Spleen (tissue), 13 donors: ENCODE measurements around the gene ADAM15. TPM values are rescaled to one million over a fixed set of nuclear protein-coding genes. Genes with fewer than 3 reads are reported as not detected.
A peak's percentile ranks its signal among the peaks of the same experiment; 100 is the strongest.

Experiments used
- DNase-seq: peaks from one replicate; pipeline ENCODE4 v3.0.0-alpha.2; 2020
- H3K27ac ChIP-seq, 8 donors: fragments of 200-600 bp; sonication (generic) in 7 of 8; 1 replicate in 4 of 8; 2 replicates in 4 of 8; pipeline versions ENCODE4 v1.5.0 to v1.8.0; 2016 to 2021; ENCODE audit warnings: inconsistent platforms in 4 of 8, mild to moderate bottlenecking in 4 of 8, moderate library complexity in 1 of 8
- H3K27me3 ChIP-seq, 7 donors: fragments of 200-600 bp; sonication (generic) in 6 of 7; replicated peaks in 1 of 7; 1 replicate in 4 of 7; 2 replicates in 3 of 7; pipeline versions ENCODE4 v1.5.0 to v1.8.0; 2016 to 2021; ENCODE audit warnings: inconsistent platforms in 3 of 7, mild to moderate bottlenecking in 1 of 7
- H3K36me3 ChIP-seq, 6 donors: fragments of 200-600 bp; sonication (generic) in 5 of 6; 1 replicate in 4 of 6; 2 replicates in 2 of 6; pipeline versions ENCODE4 v1.5.0 to v1.8.0; 2016 to 2021; ENCODE audit warnings: inconsistent platforms in 2 of 6
- H3K4me1 ChIP-seq, 6 donors: fragments of 200-600 bp; sonication (generic) in 5 of 6; 1 replicate in 3 of 6; 2 replicates in 3 of 6; pipeline versions ENCODE4 v1.5.0 to v1.8.0; 2016 to 2021; ENCODE audit warnings: inconsistent platforms in 3 of 6
- H3K4me3 ChIP-seq, 8 donors: fragments of 200-600 bp; sonication (generic) in 7 of 8; 1 replicate in 4 of 8; 2 replicates in 4 of 8; pipeline versions ENCODE4 v1.5.0 to v1.8.0; 2016 to 2021; ENCODE audit warnings: inconsistent platforms in 4 of 8, mild to moderate bottlenecking in 4 of 8, moderate library complexity in 2 of 8
- H3K9me3 ChIP-seq, 8 donors: fragments of 200-600 bp; sonication (generic) in 7 of 8; 1 replicate in 4 of 8; 2 replicates in 4 of 8; pipeline versions ENCODE4 v1.5.0 to v1.8.0; 2016 to 2021; ENCODE audit warnings: inconsistent platforms in 4 of 8
- POLR2A ChIP-seq, 3 donors: fragments of 450-650 bp; IDR thresholded peaks; one replicate each; pipeline ENCODE4 v1.5.1; 2017; ENCODE audit warnings: antibody characterized with exemption in 3 of 3, mild to moderate bottlenecking in 1 of 3
- POLR2AphosphoS5 ChIP-seq, 3 donors: sonication (generic); formaldehyde crosslinking; IDR thresholded peaks; one replicate each; pipeline ENCODE4 v1.5.1; 2017; ENCODE audit warnings: antibody characterized with exemption in 3 of 3
- WGBS, 5 donors: extraction: QIAGEN DNeasy Blood & Tissue Kit in 3 of 5; methylation state at CpG; one replicate each; pipeline versions ENCODE4 v1.1.5 to v1.1.7; 2013 to 2018; 5-methylcytosine and 5-hydroxymethylcytosine counted together
- intact Hi-C: fragments of 100-400 bp; cut with DNase I; formaldehyde crosslinking; loops from one replicate; pipeline ENCODE4 v1.15.0; 2023; ENCODE audit warnings: low total_unique reads
- long read RNA-seq, 2 donors: transcript quantifications; one replicate each; lab custom pipeline, GENCODE V29; 2026
- polyA plus RNA-seq, 3 donors: library from polyadenylated mRNA; stranded (reverse); fragments of 200-250 nt; gene quantifications; one replicate each; pipeline ENCODE4 v1.2.1, GENCODE V29; 2013
- total RNA-seq, 7 donors: library from RNA; depleted of rRNA in 3 of 7; stranded (reverse); fragments of >200 nt in 3 of 7; fragmentation: NEBNext Ultra II Directional in 4 of 7; extraction: Animal tissue kit (Norgen Biotek cat#: 25700) in 4 of 7; gene quantifications; one replicate each; pipeline versions ENCODE4 v1.1.0 to v1.2.1, GENCODE V29; 2016 to 2021
- TF ChIP-seq, protein P1 (sequence below), 11 experiments: fragments of 200-600 bp in 7 of 11; fragments of 450-650 bp in 4 of 11; sonication (generic) in 4 of 11; IDR thresholded peaks in 8 of 11; conservative IDR thresholded peaks in 3 of 11; 1 replicate in 7 of 11; 2 replicates in 4 of 11; pipeline versions ENCODE4 v1.4.0 to v1.8.0; 2016 to 2021; ENCODE audit warnings: antibody characterized with exemption in 11 of 11, inconsistent platforms in 4 of 11, mild to moderate bottlenecking in 1 of 11
- donor health status: healthy with polysubstance abuse.
- donor health status: DM: no; HTN: no; CAD: no; lungs with moderate emphysema.
- donor health status: DM: no; HTN: no; CAD: no.
- donor health status: Bipolar disorder and iron deficiency.
- donor health status: healthy.
- donor health status: DM: no; HTN: no; CAD: no.
- donor health status: DM: yes; HTN: yes; CAD: no.

The ADAM15 gene, protein sequence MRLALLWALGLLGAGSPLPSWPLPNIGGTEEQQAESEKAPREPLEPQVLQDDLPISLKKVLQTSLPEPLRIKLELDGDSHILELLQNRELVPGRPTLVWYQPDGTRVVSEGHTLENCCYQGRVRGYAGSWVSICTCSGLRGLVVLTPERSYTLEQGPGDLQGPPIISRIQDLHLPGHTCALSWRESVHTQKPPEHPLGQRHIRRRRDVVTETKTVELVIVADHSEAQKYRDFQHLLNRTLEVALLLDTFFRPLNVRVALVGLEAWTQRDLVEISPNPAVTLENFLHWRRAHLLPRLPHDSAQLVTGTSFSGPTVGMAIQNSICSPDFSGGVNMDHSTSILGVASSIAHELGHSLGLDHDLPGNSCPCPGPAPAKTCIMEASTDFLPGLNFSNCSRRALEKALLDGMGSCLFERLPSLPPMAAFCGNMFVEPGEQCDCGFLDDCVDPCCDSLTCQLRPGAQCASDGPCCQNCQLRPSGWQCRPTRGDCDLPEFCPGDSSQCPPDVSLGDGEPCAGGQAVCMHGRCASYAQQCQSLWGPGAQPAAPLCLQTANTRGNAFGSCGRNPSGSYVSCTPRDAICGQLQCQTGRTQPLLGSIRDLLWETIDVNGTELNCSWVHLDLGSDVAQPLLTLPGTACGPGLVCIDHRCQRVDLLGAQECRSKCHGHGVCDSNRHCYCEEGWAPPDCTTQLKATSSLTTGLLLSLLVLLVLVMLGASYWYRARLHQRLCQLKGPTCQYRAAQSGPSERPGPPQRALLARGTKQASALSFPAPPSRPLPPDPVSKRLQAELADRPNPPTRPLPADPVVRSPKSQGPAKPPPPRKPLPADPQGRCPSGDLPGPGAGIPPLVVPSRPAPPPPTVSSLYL
- total RNA-seq = 100 to 1,000 TPM in 2 of 7 donors, 10 to 100 TPM in 5; 70.8 to 205 (median 84.6) TPM
- 100 to 1,000 TPM in 2 of 3 donors, 10 to 100 TPM in 1; 76.4 to 313 (median 286) TPM for polyA plus RNA-seq
- long read RNA-seq, donor 1, transcript ADAM15-213 (2 exons, 525 nt) = major isoform, 7 of 32 reads
- long read RNA-seq, donor 1, transcript ADAM15-201 (21 exons, 2,799 nt) = major isoform, 7 of 32 reads
- long read RNA-seq, donor 1, partial matches to known transcripts = 12 of 32 reads
- long read RNA-seq, donor 1, other reads (novel, unspliced or antisense) = 0 of 32 reads
- long read RNA-seq, donor 2, transcript ADAM15-213 (2 exons, 525 nt) = major isoform, 7 of 25 reads
- long read RNA-seq, donor 2, partial matches to known transcripts = 12 of 25 reads
- long read RNA-seq, donor 2, other reads (novel, unspliced or antisense) = 0 of 25 reads

DNA sequence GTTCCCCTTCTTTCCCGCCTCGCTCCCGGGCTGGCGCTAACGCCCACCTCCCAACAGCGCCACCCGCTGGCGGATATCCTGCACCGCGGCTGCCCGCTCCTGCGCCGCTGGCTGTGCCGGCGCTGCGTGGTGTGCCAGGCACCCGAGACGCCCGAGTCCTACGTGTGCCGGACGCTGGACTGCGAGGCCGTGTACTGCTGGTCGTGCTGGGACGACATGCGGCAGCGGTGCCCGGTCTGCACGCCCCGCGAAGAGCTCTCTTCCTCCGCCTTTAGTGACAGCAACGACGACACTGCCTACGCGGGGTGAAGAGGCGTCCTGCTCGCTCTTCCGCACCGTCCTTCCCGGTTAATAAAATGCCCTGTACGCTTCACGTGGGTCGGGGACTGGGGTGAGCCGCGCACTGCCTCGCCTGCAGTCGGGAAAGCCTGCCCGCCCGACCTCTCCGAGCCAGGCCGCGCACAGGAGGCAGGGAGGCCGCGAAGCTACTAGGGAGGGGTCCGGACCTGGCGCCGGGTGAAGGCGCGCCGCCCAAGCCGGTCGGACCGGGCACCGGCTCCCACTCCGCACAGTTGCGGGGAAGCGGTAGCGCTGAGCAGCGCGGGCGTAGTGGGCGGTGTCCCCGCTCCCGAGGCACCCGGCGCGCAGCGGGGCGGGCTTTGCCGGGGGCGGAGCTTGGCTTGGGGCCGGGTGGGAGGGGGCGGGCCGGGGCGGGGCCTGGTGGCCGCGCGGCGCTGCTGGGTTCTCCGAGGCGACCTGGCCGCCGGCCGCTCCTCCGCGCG, at the start of gene ADAM15:
Gene ADAM15 (plus strand): TSS at position 757 of the 782 bp plus-strand sequence. CDS start 71 bp downstream, outside the sequence.
- 0 to 1% (median 1%) methylated on average over 54 to 99 of the region's 99 CpGs for WGBS, 5 donors
- H3K36me3 ChIP-seq = peaks cover 0 to 25% (median 15%) of the 10 kb centered on the region in 6 donors
- peak within 1 kb of the TSS; percentile 56 to 94 (median 72) for H3K4me3 ChIP-seq
- H3K27ac ChIP-seq = peak within 1 kb of the TSS; percentile 71 to 95 (median 90)
- no peaks in the 10 kb centered on the region for H3K27me3 ChIP-seq
- peaks cover 11 to 53% (median 44%) of the 10 kb centered on the region in 6 donors for H3K4me1 ChIP-seq
- intact Hi-C loops = no loop called here
- no peaks in the 10 kb centered on the region for H3K9me3 ChIP-seq
- DNase-seq = peak; percentile 96
- TF ChIP-seq, protein P1, sequence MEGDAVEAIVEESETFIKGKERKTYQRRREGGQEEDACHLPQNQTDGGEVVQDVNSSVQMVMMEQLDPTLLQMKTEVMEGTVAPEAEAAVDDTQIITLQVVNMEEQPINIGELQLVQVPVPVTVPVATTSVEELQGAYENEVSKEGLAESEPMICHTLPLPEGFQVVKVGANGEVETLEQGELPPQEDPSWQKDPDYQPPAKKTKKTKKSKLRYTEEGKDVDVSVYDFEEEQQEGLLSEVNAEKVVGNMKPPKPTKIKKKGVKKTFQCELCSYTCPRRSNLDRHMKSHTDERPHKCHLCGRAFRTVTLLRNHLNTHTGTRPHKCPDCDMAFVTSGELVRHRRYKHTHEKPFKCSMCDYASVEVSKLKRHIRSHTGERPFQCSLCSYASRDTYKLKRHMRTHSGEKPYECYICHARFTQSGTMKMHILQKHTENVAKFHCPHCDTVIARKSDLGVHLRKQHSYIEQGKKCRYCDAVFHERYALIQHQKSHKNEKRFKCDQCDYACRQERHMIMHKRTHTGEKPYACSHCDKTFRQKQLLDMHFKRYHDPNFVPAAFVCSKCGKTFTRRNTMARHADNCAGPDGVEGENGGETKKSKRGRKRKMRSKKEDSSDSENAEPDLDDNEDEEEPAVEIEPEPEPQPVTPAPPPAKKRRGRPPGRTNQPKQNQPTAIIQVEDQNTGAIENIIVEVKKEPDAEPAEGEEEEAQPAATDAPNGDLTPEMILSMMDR (IDR thresholded peaks at IDR 0.05 in 8 of 11, conservative IDR thresholded peaks at IDR 0.05 in 3 of 11) = peak; percentile 87 to 99 (median 95)
- TF ChIP-seq POLR2A (IDR thresholded peaks at IDR 0.05) (peak in 1 of 3 donors; percentile 33), POLR2AphosphoS5 (IDR thresholded peaks at IDR 0.05) (peak; percentile 71 to 84 (median 72))

DNA sequence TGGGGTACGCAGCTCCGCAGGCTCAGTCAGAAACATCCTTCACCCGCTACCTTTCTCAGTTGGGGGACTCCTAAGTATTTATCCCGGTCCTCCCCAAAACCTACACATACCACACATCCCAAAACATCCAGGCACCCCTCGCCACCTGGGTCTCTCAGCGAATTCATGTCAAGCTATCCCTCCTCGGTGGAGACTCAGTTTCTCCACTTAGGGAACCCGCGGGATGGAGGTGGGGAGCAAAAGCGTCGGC, 49.8 kb upstream of the ADAM15 start:
- DNase-seq = no peak
- intact Hi-C loops = loop anchor here (5.0 to 10.0 kb wide), 2 partner anchors 39 to 63 kb away; partner anchors contain the start of genes EFNA4 and PYGO2
- peak overlapping the region; percentile 89 to 99 (median 95) for H3K27ac ChIP-seq
- WGBS, 5 donors = 0% methylated on average over 7 to 11 of the region's 11 CpGs
- no peaks in the 10 kb centered on the region for H3K36me3 ChIP-seq
- no peaks in the 10 kb centered on the region for H3K9me3 ChIP-seq
- TF ChIP-seq POLR2A (IDR thresholded peaks at IDR 0.05) = no peak
- TF ChIP-seq POLR2AphosphoS5 (IDR thresholded peaks at IDR 0.05) = no peak
- TF ChIP-seq, protein P1 (IDR thresholded peaks at IDR 0.05 in 8 of 11, conservative IDR thresholded peaks at IDR 0.05 in 3 of 11) = no peak
- peak overlapping the region; percentile 71 to 90 (median 78) for H3K4me3 ChIP-seq
- peaks cover 37 to 86% (median 56%) of the 10 kb centered on the region in 6 donors for H3K4me1 ChIP-seq
- no peaks in the 10 kb centered on the region for H3K27me3 ChIP-seq

DNA sequence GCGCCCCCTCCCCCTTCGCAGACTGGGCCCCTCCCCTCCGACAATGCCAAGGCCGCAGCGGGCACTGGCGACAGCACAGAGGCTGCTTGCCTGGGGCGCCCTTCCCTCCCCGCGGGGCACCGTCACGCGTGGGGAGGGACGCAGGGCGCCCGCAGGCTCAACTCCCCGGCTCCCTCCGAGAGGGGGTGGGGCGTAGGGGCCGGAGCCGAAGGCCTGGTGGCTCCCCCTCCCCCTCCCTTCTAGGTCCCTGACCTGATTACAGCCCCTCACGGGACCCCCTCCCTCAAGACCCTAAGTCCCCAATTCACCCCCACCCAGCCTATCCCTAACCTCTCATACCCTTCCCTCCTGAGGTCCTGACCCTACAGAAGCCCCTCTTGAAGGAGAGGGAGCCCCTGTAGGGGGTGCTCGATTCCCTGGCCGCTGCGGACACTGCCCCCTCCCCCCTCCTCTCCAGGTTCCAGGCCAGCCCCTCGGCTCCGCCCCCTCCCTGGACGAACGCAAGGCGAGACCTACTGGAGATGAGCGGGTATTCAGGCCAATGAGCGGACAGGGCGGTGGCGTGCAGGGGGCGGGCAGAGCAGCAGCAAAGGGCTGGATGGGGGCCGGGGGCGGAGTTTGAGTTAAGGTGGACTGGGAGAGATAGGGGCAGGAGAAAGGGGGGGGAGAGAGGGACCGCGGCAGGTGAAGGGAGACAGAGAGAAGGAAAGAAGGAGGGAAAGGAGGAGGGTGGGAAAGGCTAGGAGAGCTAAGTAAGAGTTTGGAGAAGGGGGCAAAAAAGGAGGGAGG, 49.2 kb upstream of the ADAM15 start:
- DNase-seq = peak; percentile 100
- peaks cover 42 to 91% (median 61%) of the 10 kb centered on the region in 6 donors for H3K4me1 ChIP-seq
- peak overlapping the region; percentile 89 to 99 (median 95) for H3K27ac ChIP-seq
- intact Hi-C loops = loop anchor here (5.0 to 10.0 kb wide), 2 partner anchors 40 to 63 kb away; partner anchors contain the start of genes EFNA4 and PYGO2
- H3K36me3 ChIP-seq = no peaks in the 10 kb centered on the region
- H3K9me3 ChIP-seq = no peaks in the 10 kb centered on the region
- TF ChIP-seq, protein P1 (IDR thresholded peaks at IDR 0.05 in 8 of 11, conservative IDR thresholded peaks at IDR 0.05 in 3 of 11) = peak in 8 of 11 experiments; percentile 6 to 38 (median 36)
- TF ChIP-seq POLR2AphosphoS5 (IDR thresholded peaks at IDR 0.05) = peak; percentile 78 to 86 (median 85)
- peak in 1 of 3 donors; percentile 1 for TF ChIP-seq POLR2A (IDR thresholded peaks at IDR 0.05)
- peak overlapping the region; percentile 71 to 90 (median 78) for H3K4me3 ChIP-seq
- no peaks in the 10 kb centered on the region for H3K27me3 ChIP-seq
- WGBS, 5 donors = 0 to 1% (median 1%) methylated on average over 22 to 38 of the region's 38 CpGs
